OCI-LY1 (cell line): ENCODE measurements around the gene RPL38.
"Not testable (repeated sequence)": the region's sequence is repeated elsewhere in the genome, so short reads cannot be mapped to it uniquely, and the experiment has no call there.

Experiments used
- H2AFZ ChIP-seq: fragments of 200-600 bp; sonication (generic), shearing (Covaris generic); 2 replicates; pipeline ENCODE4 v1.6.0; 2014; ENCODE audit warnings: antibody characterized with exemption, mild to moderate bottlenecking, low read length
- H3F3A ChIP-seq: fragments of 200-600 bp; sonication (generic), shearing (Covaris generic); 2 replicates; pipeline ENCODE4 v1.6.0; 2014; ENCODE audit warnings: mild to moderate bottlenecking, antibody characterized with exemption, low read length, moderate library complexity; ENCODE audit not compliant: insufficient read depth
- H3K27ac ChIP-seq: fragments of 200-600 bp; sonication (generic); 2 replicates; pipeline ENCODE4 v1.5.1; 2014; ENCODE audit warnings: low read length, mixed run types, mild to moderate bottlenecking, low read depth; ENCODE audit not compliant: poor library complexity, severe bottlenecking
- H3K27me3 ChIP-seq: fragments of 200-600 bp; sonication (generic); 2 replicates; pipeline ENCODE4 v1.6.0; 2014; ENCODE audit warnings: antibody characterized with exemption, mild to moderate bottlenecking, low read length, moderate library complexity; ENCODE audit not compliant: insufficient read depth
- H3K36me3 ChIP-seq: fragments of 200-600 bp; sonication (generic); 2 replicates; pipeline ENCODE4 v1.6.1; 2014; ENCODE audit warnings: mild to moderate bottlenecking, antibody characterized with exemption, low read length, moderate library complexity, mixed read lengths; ENCODE audit not compliant: insufficient read depth
- H3K4me1 ChIP-seq: fragments of 200-600 bp; sonication (generic); 2 replicates; pipeline ENCODE4 v1.5.1; 2014; ENCODE audit warnings: mild to moderate bottlenecking, low read length, moderate library complexity; ENCODE audit not compliant: insufficient read depth, severe bottlenecking
- H3K4me2 ChIP-seq: fragments of 200-600 bp; sonication (generic), shearing (Covaris generic); 2 replicates; pipeline ENCODE4 v1.6.1; 2014; ENCODE audit warnings: low read length
- H3K4me3 ChIP-seq: fragments of 200-600 bp; sonication (generic); 2 replicates; pipeline ENCODE4 v1.5.1; 2014; ENCODE audit warnings: low read length, low read depth, mild to moderate bottlenecking, mixed read lengths; ENCODE audit not compliant: poor library complexity, severe bottlenecking
- H3K79me2 ChIP-seq: fragments of 200-600 bp; shearing (Covaris generic); 2 replicates; pipeline ENCODE4 v1.6.1; 2016; ENCODE audit warnings: mixed run types, low read length, mixed read lengths; ENCODE audit not compliant: insufficient read depth
- H3K9ac ChIP-seq: fragments of 200-600 bp; sonication (generic), shearing (Covaris generic); 2 replicates; pipeline ENCODE4 v1.6.1; 2014; ENCODE audit warnings: mild to moderate bottlenecking, low read length, mixed read lengths
- H3K9me2 ChIP-seq: fragments of 200-600 bp; sonication (generic), shearing (Covaris generic); 2 replicates; pipeline ENCODE4 v1.6.1; 2014; ENCODE audit warnings: low read depth, mild to moderate bottlenecking, low read length, mixed read lengths
- H3K9me3 ChIP-seq: fragments of 200-600 bp; shearing (Covaris generic); 2 replicates; pipeline ENCODE4 v1.6.1; 2014; ENCODE audit warnings: low read length, mixed read lengths
- H4K20me1 ChIP-seq: fragments of 200-600 bp; sonication (generic), shearing (Covaris generic); 2 replicates; pipeline ENCODE4 v1.6.0; 2016; ENCODE audit warnings: mild to moderate bottlenecking, low read length; ENCODE audit not compliant: insufficient read depth
- CTCF ChIP-seq: fragments of 200-600 bp; sonication (generic), shearing (Covaris generic); IDR thresholded peaks from 2 replicates; pipeline ENCODE4 v1.5.1; 2017; ENCODE audit warnings: mild to moderate bottlenecking, antibody characterized with exemption, low read length, moderate library complexity, mixed read lengths
- EZH2 ChIP-seq: fragments of 200-600 bp; sonication (generic), shearing (Covaris generic); IDR thresholded peaks from 2 replicates; pipeline ENCODE4 v1.8.0; 2017; ENCODE audit warnings: borderline replicate concordance, mixed run types, mild to moderate bottlenecking, antibody characterized with exemption, low read length, moderate library complexity, mixed read lengths

RPL38 gene

DNA sequence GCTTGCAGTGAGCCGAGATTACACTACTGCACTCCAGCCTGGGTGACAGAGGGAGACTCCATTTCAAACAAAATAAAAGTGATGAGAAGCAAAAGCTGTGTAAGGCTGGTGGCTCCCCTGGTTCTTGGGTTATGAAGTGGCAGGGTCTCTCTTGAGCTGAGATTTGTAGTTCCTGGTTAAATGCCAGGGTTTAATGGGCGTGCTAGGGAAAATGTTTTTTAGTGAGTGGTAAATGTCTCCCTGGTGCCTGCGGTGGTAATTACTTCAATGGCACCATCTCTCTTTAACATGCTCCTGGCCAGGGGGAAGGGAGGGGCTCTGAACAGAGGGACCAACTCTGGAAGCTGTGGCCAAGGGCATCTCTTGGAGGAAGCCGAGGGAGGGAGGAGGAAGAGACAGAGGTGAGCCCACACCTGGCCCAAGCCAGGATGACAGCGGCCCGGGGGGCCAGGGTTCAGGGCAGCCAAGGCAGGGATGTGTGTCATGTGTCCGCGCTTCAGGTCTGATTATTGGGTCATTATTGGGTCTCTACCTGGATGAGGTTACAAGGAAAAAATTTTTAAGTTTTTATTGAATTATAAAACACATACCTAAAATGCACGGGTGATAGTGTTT is 17.8 kb upstream of the RPL38 start:
- Histone ChIP-seq H3K4me2 (no peak overlapping the region), H3K9me3 (no peaks in the 10 kb centered on the region), H3K27me3 (no peaks in the 10 kb centered on the region)

DNA sequence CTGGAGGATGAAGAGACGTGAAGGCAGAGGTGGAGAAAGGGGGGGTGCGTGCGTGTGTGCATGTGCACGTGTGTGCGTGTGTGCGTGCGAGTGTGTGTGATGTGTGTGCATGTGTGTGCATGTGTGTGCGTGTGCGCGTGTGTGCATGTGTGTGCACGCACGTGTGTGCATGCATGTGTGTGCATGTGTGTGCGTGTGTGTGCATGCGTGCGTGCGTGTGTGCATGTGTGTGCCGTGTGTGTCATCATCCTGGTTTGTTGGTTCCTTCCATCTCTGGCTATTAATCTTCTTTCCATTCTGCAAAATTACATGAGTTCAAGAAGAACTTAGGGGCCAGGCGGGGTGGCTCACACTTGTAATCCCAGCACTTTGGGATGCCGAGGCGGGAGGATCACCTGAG is 17.0 kb upstream of the RPL38 start:
- Histone ChIP-seq H3K36me3 (no peaks in the 10 kb centered on the region), H3K27ac (no peak overlapping the region), H3K4me3 (no peak overlapping the region), H3K9me3 (no peaks in the 10 kb centered on the region), H4K20me1 (no peaks in the 10 kb centered on the region), H3K9ac (no peak overlapping the region), H3K27me3 (no peaks in the 10 kb centered on the region), H3K79me2 (no peaks in the 10 kb centered on the region), H3K4me1 (no peaks in the 10 kb centered on the region), H3K9me2 (no peaks in the 10 kb centered on the region), H2AFZ (no peak overlapping the region), H3K4me2 (no peak overlapping the region), H3F3A (no peaks in the 10 kb centered on the region)
- TF ChIP-seq EZH2, result no peak
- no peak for TF ChIP-seq CTCF

More for the DNA sequence above, 17.8 kb upstream of the RPL38 start:
- no peaks in the 10 kb centered on the region for H3K4me1 ChIP-seq
- no peak overlapping the region for H3K27ac ChIP-seq
- H2AFZ ChIP-seq, result no peak overlapping the region
- no peaks in the 10 kb centered on the region for H3K79me2 ChIP-seq
- H3K36me3 ChIP-seq, result no peaks in the 10 kb centered on the region
- H3K4me3 ChIP-seq, result no peak overlapping the region
- no peaks in the 10 kb centered on the region for H3K9me2 ChIP-seq
- H3K9ac ChIP-seq, result no peak overlapping the region
- TF ChIP-seq CTCF (no peak), EZH2 (no peak)
- H3F3A ChIP-seq, result no peaks in the 10 kb centered on the region
- H4K20me1 ChIP-seq, result no peaks in the 10 kb centered on the region

DNA sequence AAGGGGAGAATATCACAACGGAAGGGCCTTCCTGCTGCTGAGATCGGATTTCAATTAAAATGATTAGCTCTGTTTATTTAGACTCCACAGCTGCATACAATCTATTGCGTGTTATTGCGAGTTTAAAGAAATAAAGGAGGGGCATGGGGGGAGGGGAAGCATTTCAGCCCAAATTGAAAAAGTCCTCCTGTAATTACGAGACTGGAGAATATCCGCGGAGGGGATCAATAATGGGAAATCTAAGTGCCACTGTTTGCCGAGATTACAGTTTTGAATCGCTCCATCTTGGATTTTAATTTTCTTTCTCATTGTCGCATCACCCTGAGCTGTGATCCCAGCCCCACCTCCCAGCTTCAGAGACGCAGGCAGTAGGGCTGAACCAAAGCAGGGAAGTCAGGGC is 15.7 kb upstream of the RPL38 start:
- no peaks in the 10 kb centered on the region for H3K9me3 ChIP-seq
- H3K4me3 ChIP-seq, result no peak overlapping the region
- no peak overlapping the region for H3K4me2 ChIP-seq
- no peak for TF ChIP-seq CTCF
- no peak for TF ChIP-seq EZH2
- H3F3A ChIP-seq, result no peaks in the 10 kb centered on the region
- no peaks in the 10 kb centered on the region for H3K4me1 ChIP-seq
- no peak overlapping the region for H3K27ac ChIP-seq
- no peak overlapping the region for H3K9ac ChIP-seq
- H3K27me3 ChIP-seq, result no peaks in the 10 kb centered on the region
- no peaks in the 10 kb centered on the region for H3K79me2 ChIP-seq
- no peaks in the 10 kb centered on the region for H3K9me2 ChIP-seq
- no peak overlapping the region for H2AFZ ChIP-seq
- no peaks in the 10 kb centered on the region for H3K36me3 ChIP-seq
- H4K20me1 ChIP-seq, result no peaks in the 10 kb centered on the region

DNA sequence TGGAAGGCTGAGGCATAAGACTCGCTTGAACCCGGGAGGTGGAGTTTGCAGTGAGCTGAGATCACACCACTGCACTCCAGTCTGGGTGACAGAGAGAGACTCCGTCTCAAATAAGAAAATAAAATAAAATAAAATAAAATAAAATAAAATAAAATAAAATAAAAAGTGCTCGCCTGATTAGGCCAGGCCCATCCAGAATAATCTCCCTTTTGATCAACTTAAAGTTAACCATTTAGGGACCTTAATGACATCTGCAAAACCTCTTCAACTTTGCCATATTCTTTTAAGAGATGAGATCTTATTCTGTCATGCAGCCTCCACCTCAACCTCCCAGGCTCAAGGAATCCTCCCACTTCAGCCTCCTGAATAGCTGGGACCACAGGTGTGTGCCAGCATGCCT is 14.8 kb upstream of the RPL38 start:
- not testable (repeated sequence) for H3K79me2 ChIP-seq, H2AFZ ChIP-seq, H3K9ac ChIP-seq, H3K4me2 ChIP-seq, H3F3A ChIP-seq, H3K27ac ChIP-seq, H3K27me3 ChIP-seq, H3K4me3 ChIP-seq, H3K36me3 ChIP-seq, H4K20me1 ChIP-seq, H3K9me2 ChIP-seq, H3K9me3 ChIP-seq, H3K4me1 ChIP-seq
